ENCODE measurements around the gene PDE6B.
"Not testable (repeated sequence)": the region's sequence is repeated elsewhere in the genome, so short reads cannot be mapped to it uniquely, and the experiment has no call there.

- TF ChIP-seq ZNF850 (CRISPR knock-in tag; conservative IDR thresholded peaks at IDR 0.05); ZNF776 (CRISPR knock-in tag; IDR thresholded peaks at IDR 0.05); ATF2 (CRISPR knock-in tag; IDR thresholded peaks at IDR 0.05); NR2C2 (CRISPR knock-in tag; IDR thresholded peaks at IDR 0.05; ENCODE audit: borderline replicate concordance); TEF (CRISPR knock-in tag; IDR thresholded peaks at IDR 0.05): not testable (repeated sequence)
Measured at GRCh38 chr4:642366-642765, 17.0 kb downstream of the PDE6B start.
